HUES64 (cell line): Measurements from ENCODE around the gene KCNT2.

ENCODE experiments used
- H3K27ac ChIP-seq: 2 replicates; pipeline ENCODE4 v1.7.0; 2013; ENCODE audit warnings: low read depth, low read length, inconsistent platforms
- H3K27me3 ChIP-seq: 2 replicates; pipeline ENCODE4 v1.6.1; 2013; ENCODE audit warnings: mild to moderate bottlenecking, low read length; ENCODE audit not compliant: insufficient read depth
- H3K36me3 ChIP-seq: 2 replicates; pipeline ENCODE4 v1.6.1; 2013; ENCODE audit warnings: mild to moderate bottlenecking, low read length; ENCODE audit not compliant: insufficient read depth
- H3K4me1 ChIP-seq: 2 replicates; pipeline ENCODE4 v1.6.1; 2013; ENCODE audit warnings: mild to moderate bottlenecking, low read length, moderate library complexity; ENCODE audit not compliant: insufficient read depth
- H3K4me3 ChIP-seq: 2 replicates; pipeline ENCODE4 v1.5.1; 2013; ENCODE audit warnings: mild to moderate bottlenecking, low read length, moderate library complexity
- H3K9ac ChIP-seq: 2 replicates; pipeline ENCODE4 v1.6.1; 2013; ENCODE audit warnings: mild to moderate bottlenecking, low read depth, low read length
- H3K9me3 ChIP-seq: 2 replicates; pipeline ENCODE4 v1.6.1; 2013; ENCODE audit warnings: low read depth, low read length; ENCODE audit not compliant: insufficient read depth
- WGBS: fragments of 150-250, 120-280 bp; methylation state at CpG from one replicate; pipeline ENCODE4 v1.1.7; 2013; ENCODE audit warnings: missing lambda C conversion rate; 5-methylcytosine and 5-hydroxymethylcytosine counted together

The KCNT2 gene

GRCh38 chr1:196317535-196318522, 290.4 kb downstream of the KCNT2 start:
- no peaks in the 10 kb centered on the region for H3K27me3 ChIP-seq
- WGBS = 91% methylated on average over 6 of the region's 8 CpGs

GRCh38 chr1:196312739-196313138, 295.5 kb downstream of the KCNT2 start:
- Histone ChIP-seq H3K4me3 (no peak overlapping the region), H3K4me1 (peaks cover 16% of the 10 kb centered on the region), H3K9ac (no peak overlapping the region), H3K9me3 (no peaks in the 10 kb centered on the region), H3K36me3 (peaks cover 17% of the 10 kb centered on the region), H3K27me3 (no peaks in the 10 kb centered on the region), H3K27ac (no peak overlapping the region)
- 100% methylated on average over 1 of the region's 1 CpG for WGBS

More at GRCh38 chr1:196317535-196318522, 290.4 kb downstream of the KCNT2 start:
- no peaks in the 10 kb centered on the region for H3K9me3 ChIP-seq
- H3K4me3 ChIP-seq = no peak overlapping the region
- H3K36me3 ChIP-seq = peaks cover 17% of the 10 kb centered on the region
- H3K9ac ChIP-seq = no peak overlapping the region
- no peak overlapping the region for H3K27ac ChIP-seq
- peaks cover 5% of the 10 kb centered on the region for H3K4me1 ChIP-seq

- peaks cover 48% of the 10 kb centered on the region for H3K4me1 ChIP-seq
- H3K9ac ChIP-seq = no peak overlapping the region
- H3K27me3 ChIP-seq = no peaks in the 10 kb centered on the region
- H3K27ac ChIP-seq = no peak overlapping the region
- 0 out of 2 replicates have a peak, but pooled peaks cover under 1% of the 10 kb centered on the region for H3K36me3 ChIP-seq
- H3K4me3 ChIP-seq = no peak overlapping the region
- no CpG with 5 or more reads among the region's 1 CpG for WGBS
- no peaks in the 10 kb centered on the region for H3K9me3 ChIP-seq
Measured at GRCh38 chr1:196309386-196309785, 298.9 kb downstream of the KCNT2 start.

GRCh38 chr1:196308176-196308575, 300.1 kb downstream of the KCNT2 start:
- no peaks in the 10 kb centered on the region for H3K36me3 ChIP-seq
- 93% methylated on average over 1 of the region's 1 CpG for WGBS

GRCh38 chr1:196306421-196306820, 301.8 kb downstream of the KCNT2 start:
- WGBS = 45% methylated on average over 1 of the region's 2 CpGs
- Histone ChIP-seq H3K36me3 (no peaks in the 10 kb centered on the region), H3K4me3 (no peak overlapping the region)

More at GRCh38 chr1:196308176-196308575, 300.1 kb downstream of the KCNT2 start:
- H3K9ac ChIP-seq = no peak overlapping the region
- no peak overlapping the region for H3K27ac ChIP-seq
- H3K4me3 ChIP-seq = no peak overlapping the region
- no peaks in the 10 kb centered on the region for H3K9me3 ChIP-seq
- peaks cover 59% of the 10 kb centered on the region for H3K4me1 ChIP-seq
- H3K27me3 ChIP-seq = no peaks in the 10 kb centered on the region

GRCh38 chr1:196305216-196305615, 303.0 kb downstream of the KCNT2 start:
- H3K27me3 ChIP-seq = no peaks in the 10 kb centered on the region
- no peak overlapping the region for H3K27ac ChIP-seq
- peaks cover 54% of the 10 kb centered on the region for H3K4me1 ChIP-seq
- no peak overlapping the region for H3K9ac ChIP-seq
- H3K9me3 ChIP-seq = no peaks in the 10 kb centered on the region
- WGBS = 93% methylated on average over 2 of the region's 2 CpGs
- H3K4me3 ChIP-seq = no peak overlapping the region
- no peaks in the 10 kb centered on the region for H3K36me3 ChIP-seq

More at GRCh38 chr1:196306421-196306820, 301.8 kb downstream of the KCNT2 start:
- Histone ChIP-seq H3K9ac (no peak overlapping the region), H3K4me1 (peaks cover 54% of the 10 kb centered on the region), H3K27me3 (no peaks in the 10 kb centered on the region), H3K27ac (peak overlapping the region; percentile 12; the same call in 1 of the 2 replicates), H3K9me3 (no peaks in the 10 kb centered on the region)

- peak overlapping the region; percentile 6 for H3K27ac ChIP-seq
- peaks cover 54% of the 10 kb centered on the region for H3K4me1 ChIP-seq
- H3K9ac ChIP-seq = no peak overlapping the region
- H3K4me3 ChIP-seq = no peak overlapping the region
- H3K9me3 ChIP-seq = no peaks in the 10 kb centered on the region
- H3K27me3 ChIP-seq = no peaks in the 10 kb centered on the region
- no peaks in the 10 kb centered on the region for H3K36me3 ChIP-seq
Measured at GRCh38 chr1:196302981-196303380, 305.3 kb downstream of the KCNT2 start.

GRCh38 chr1:196302420-196302819, 305.8 kb downstream of the KCNT2 start:
- no CpG with 5 or more reads among the region's 1 CpG for WGBS
- H3K36me3 ChIP-seq = no peaks in the 10 kb centered on the region
- peak overlapping the region; percentile 48; the same call in 1 of the 2 replicates for H3K27ac ChIP-seq
- H3K4me3 ChIP-seq = no peak overlapping the region
- H3K9ac ChIP-seq = no peak overlapping the region
- peaks cover 52% of the 10 kb centered on the region for H3K4me1 ChIP-seq
- H3K27me3 ChIP-seq = no peaks in the 10 kb centered on the region
- H3K9me3 ChIP-seq = no peaks in the 10 kb centered on the region

GRCh38 chr1:196295766-196296165, 312.5 kb downstream of the KCNT2 start:
- no peaks in the 10 kb centered on the region for H3K36me3 ChIP-seq
- H3K4me3 ChIP-seq = no peak overlapping the region
- H3K9me3 ChIP-seq = no peaks in the 10 kb centered on the region
- no peaks in the 10 kb centered on the region for H3K4me1 ChIP-seq
- H3K9ac ChIP-seq = no peak overlapping the region
- H3K27ac ChIP-seq = no peak overlapping the region
- H3K27me3 ChIP-seq = no peaks in the 10 kb centered on the region

GRCh38 chr1:196278816-196279215, 329.4 kb downstream of the KCNT2 start:
- H3K9me3 ChIP-seq = no peaks in the 10 kb centered on the region
- 96% methylated on average over 2 of the region's 3 CpGs for WGBS
- H3K36me3 ChIP-seq = peaks cover 50% of the 10 kb centered on the region
- H3K4me3 ChIP-seq = no peak overlapping the region
- H3K4me1 ChIP-seq = no peaks in the 10 kb centered on the region
- no peaks in the 10 kb centered on the region for H3K27me3 ChIP-seq
- H3K27ac ChIP-seq = no peak overlapping the region
- no peak overlapping the region for H3K9ac ChIP-seq

- Histone ChIP-seq H3K27ac (no peak overlapping the region), H3K4me1 (no peaks in the 10 kb centered on the region), H3K4me3 (no peak overlapping the region), H3K9ac (no peak overlapping the region), H3K27me3 (no peaks in the 10 kb centered on the region), H3K36me3 (peaks cover 47% of the 10 kb centered on the region), H3K9me3 (no peaks in the 10 kb centered on the region)
Measured at GRCh38 chr1:196277860-196278259, 330.4 kb downstream of the KCNT2 start.
